OCI-M2 (cell line): ENCODE data around the gene SORCS2.

Experiments used
- DNase-seq: peaks from one replicate; lab custom pipeline; 2025; ENCODE audit not compliant: unreplicated experiment; lab: John Stamatoyannopoulos, UW

The SORCS2 gene

GRCh38 chr4:7621252-7622035 lies 429.1 kb downstream of the SORCS2 start:
- DNase-seq = no peak

DNA sequence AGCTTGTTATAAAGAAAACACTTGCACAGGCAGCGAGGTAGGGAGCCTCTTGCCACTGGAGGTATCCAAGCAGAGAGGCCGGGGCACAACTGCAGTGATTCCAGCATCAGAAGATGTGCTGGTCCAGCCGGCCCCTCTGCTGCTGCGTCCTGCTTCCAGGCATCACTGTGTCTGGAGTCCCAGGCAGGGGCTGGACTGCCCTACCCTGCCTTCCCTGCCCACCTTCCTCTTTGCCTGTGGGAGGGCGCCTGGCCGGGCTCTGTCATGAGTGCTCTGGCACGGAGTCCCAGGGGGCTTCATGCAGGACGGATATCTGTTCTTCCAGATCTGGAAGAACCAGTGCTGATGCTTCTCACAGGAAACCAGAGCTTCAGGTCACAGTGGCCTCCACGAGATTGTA lies 430.0 kb downstream of the SORCS2 start:
- DNase-seq = no peak

DNA sequence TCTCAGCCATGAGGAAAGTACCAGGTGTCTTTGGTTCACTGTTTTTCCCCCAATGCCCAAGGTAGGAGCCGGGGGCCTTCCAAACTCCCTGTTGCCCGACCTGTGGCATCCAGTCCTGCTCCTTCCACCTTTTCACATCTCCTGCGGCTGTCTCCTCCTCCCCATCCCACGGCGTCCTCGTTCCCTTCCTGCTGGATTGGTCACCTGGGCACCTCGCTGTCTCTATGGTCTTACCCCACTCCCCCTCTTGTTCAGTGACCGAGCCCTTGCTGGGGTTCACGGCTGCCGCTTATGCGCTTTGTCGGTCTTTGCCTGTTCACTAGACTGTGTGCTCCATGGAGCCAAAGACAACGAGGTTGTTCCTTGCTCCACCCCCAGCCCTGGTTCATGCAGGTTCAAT lies 431.1 kb downstream of the SORCS2 start:
- no peak for DNase-seq

DNA sequence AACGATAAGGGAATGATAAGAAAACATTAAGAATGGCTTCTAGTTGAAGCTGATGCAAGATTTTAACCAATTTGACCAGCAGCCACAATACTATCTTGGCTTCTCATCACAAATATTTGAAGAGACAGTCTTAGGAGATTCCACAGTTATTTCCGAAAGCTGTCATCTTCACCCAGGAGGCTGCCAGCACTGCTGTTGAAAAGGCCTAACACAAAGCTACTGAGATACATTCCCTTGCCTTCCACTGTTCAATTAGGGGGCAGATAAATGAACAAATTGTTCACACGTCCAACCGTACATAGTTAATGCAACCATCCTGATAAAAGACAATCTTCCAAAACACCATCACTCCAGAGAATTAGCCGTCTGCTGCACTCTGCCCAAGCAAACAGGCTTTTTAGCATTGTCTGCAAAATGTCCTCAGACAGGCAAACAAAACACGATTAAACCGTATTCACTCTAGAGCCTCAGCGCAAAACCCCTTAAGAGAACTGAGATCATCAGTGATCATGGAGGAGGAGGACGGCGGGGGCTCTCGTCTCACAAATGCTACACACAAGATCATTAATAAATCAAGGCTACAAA lies 432.1 kb downstream of the SORCS2 start:
- no peak for DNase-seq

- no peak for DNase-seq
Measured at GRCh38 chr4:7625071-7625470, 432.7 kb downstream of the SORCS2 start.

DNA sequence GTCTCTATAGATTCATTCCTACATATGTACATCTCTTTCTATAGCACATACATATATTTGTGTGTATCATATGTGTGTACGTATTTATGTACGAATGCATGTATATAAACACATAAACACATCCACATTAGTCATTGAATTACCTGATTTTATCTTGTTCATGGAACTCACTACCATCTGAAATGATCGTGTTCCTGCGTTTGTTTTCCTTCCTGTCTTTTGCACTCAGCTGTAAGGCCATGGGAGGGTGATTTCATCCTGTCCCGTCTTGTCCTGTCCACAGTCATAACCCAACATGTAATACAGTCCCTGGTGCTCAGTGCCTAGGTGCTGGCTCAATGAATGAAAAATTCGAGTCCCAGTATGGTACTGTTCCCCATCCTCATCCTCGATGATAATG lies 434.2 kb downstream of the SORCS2 start:
- no peak for DNase-seq

DNA sequence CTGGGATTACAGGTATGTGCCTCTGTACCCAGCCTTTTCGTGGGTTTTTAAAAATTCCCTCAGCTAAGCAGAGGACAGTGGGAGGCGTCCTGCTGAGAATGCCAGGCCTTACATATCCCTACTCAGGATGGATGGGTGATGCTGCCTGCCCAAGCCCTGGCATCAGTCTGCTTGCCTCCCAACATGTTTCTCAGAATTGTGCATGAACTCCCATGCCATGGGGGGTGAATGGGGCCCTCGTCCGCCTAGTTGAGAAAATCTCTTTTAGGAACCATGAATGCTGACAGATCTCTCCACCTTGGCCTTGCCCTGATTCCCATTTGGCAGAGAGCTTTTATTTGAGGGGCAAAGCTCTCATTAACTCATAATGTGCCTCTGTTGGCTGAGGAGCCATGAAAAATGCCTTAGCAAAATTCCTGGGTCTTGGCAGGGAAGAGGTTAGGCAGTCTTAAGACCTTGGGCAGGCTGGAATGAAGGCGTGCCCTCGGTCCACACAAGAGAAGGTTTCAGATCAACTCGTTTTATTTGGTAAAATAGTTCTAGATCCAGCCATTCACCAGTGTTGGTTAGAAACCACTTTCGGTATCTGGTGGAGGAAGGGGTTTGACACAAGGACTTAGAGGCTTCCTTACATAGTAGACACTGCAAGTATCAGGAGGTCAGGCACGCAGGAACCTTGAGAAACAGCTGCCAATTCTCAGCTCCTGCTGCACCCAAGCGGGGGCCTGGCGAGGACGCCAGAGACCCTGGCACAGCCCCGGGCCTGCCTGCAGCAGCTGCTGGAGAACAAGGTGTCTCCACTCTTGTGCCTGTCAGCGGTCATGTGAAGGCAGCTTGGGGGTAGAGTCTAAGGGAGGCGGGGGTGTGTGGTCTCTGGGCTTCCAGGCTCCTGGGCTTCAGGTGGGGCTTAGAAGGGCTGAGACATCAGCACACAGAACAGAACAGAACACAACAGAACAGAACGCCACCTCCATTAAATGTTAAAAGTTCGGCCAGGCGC lies 435.2 kb downstream of the SORCS2 start:
- DNase-seq = no peak

- no peak for DNase-seq
Measured at GRCh38 chr4:7628432-7628831, 436.1 kb downstream of the SORCS2 start.

DNA sequence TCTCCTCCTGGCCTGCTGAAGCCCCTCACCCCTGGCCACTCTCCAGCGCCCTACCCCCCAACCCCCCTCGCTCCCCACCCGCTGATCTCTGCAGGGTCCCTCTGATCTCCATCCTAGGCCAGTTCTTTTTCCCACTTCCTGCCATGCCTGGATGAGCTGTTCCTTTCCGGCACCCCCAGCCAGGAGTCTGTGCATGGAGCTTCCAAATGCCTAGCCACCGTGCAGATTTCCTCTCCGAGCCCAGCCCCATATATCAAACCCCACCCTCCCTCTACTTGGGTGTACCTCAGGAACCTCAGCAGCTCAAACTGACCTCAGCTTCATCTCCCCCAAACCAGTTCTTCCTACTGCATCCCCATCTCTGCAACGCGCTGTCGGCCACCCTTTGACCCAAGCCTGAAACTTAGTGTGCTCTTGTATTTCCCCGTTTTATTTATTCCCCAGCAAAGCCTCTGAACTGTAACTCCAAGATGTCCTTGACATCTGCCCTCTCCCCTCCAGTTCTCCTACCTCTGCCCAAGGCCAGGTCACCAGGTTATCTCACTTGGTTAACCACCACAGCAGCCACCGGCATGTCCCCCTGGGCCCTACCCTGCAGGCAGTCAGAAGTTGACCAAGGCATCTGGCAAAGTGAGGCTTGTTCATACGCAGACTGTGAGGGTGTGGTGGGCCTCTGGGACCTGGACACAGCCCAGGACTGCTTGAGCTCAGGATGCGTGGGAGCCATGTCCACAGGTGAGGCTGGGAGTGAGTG lies 437.3 kb downstream of the SORCS2 start:
- no peak for DNase-seq

GRCh38 chr4:7630568-7631287 lies 438.4 kb downstream of the SORCS2 start:
- no peak for DNase-seq

GRCh38 chr4:7631288-7632014 lies 439.1 kb downstream of the SORCS2 start:
- no peak for DNase-seq

- no peak for DNase-seq
Measured at GRCh38 chr4:7632341-7632740, 440.0 kb downstream of the SORCS2 start.

GRCh38 chr4:7632971-7633370 lies 440.6 kb downstream of the SORCS2 start:
- no peak for DNase-seq

DNA sequence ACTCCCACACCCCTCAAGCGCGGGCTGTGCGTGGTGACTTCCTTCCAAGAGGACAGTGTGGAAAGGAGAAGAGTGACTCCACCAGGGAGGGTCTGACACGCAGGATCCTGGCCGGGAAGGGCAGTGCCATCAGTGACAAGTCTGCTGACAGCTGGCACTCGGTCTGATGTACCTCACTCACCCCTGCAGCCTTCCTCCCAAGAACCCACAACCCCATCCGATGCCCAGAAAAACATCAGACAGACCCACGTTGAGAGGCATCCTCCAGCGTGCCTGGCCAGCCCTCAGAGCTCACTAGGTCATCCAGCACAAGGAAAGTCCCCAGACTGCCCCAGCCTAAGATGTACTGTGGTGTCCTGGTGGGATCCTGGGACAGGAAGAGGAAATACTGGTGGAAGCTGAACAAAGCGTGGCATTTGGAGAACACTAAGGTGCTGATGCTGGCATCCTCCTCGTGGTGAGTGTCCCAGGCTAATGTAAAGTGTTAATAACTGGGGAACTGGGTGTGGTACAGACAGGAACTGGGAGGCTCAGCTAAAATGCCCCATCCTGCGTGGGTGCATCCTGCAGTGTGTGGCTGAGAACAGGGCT lies 442.4 kb downstream of the SORCS2 start:
- DNase-seq = no peak

DNA sequence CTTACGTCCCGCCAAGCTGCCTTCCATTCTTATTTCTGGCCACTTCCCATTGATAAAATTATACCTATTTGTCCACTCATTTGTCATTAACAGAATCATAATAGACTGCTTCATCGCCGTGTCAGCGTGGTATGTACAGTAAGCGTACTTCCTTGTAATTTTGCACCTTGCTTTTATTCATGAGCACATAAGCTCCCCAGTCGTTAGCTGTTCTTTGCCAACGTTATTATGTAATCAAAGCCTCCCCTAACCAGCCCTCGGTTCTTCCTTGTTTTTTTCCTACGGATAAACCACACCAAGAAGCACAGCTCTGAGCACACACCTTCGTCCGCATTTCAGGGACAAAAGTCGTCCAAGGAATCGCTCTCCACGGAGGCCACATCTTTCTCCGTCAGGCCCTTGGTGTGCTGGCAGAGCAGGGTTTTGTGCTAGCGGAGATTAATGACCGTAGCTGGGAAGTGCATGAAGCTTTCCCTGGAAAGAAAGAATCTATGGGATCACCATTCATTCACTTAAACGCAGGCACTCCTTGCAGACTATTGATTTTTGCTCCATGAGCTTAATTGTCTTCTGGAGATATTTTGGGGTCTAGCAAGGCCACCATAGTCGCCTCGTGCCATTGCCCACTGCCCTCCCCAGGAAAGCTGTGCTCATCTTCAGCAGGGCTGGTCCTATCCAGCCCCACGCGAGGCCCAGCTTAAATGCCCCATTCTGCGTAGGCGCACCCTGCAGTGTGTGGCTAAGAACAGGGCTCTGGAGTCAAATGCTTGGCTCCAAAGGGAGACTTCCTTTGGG lies 443.3 kb downstream of the SORCS2 start:
- DNase-seq = no peak

- DNase-seq = no peak
Measured at GRCh38 chr4:7636240-7636508, 443.8 kb downstream of the SORCS2 start.

DNA sequence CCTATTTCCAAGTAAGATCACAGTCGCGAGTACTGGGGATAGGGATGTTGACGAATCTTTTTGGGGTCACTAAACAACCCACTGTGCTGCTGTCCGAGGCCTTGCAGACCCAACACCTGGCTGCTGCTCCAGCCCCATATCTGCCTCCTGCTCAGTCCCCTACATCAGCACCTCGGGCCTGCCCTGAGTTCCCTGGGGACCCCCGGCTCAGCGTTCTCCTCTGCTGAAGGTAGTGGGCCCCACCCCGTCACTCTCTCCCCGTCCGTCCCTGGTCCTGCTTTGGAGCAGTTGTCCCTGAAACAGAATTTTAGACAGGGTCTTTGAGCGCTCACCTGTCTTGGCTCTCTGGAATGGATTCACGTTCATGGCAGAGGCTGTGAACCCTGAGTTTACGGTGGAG lies 444.8 kb downstream of the SORCS2 start:
- no peak for DNase-seq

GRCh38 chr4:7637971-7638370 lies 445.6 kb downstream of the SORCS2 start:
- DNase-seq = no peak

DNA sequence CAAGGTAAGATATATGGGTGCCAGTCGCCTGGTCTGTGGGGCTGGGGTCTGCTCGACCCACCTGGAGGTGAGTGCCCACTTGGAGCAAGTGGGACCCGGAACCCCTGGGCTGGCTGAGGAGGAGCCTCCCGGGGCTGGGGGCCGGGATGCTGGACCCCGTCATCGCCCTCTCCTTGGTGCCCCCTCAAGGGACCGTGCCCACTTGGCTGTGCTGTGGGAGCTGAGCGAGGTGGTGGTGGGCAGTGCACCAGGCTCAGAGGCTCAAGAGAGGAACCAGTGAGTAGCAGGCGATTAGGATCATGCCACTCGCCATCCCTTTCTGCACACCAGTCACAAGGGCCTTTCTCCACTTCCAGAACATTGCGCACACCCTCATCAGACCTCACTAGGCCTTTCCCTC lies 446.2 kb downstream of the SORCS2 start:
- no peak for DNase-seq
